COR-L47 (cell line): Measurements from ENCODE around the gene CEP63.

ENCODE experiments used
- DNase-seq: peaks from one replicate; lab custom pipeline; 2025; lab: John Stamatoyannopoulos, UW

CEP63 gene

DNA sequence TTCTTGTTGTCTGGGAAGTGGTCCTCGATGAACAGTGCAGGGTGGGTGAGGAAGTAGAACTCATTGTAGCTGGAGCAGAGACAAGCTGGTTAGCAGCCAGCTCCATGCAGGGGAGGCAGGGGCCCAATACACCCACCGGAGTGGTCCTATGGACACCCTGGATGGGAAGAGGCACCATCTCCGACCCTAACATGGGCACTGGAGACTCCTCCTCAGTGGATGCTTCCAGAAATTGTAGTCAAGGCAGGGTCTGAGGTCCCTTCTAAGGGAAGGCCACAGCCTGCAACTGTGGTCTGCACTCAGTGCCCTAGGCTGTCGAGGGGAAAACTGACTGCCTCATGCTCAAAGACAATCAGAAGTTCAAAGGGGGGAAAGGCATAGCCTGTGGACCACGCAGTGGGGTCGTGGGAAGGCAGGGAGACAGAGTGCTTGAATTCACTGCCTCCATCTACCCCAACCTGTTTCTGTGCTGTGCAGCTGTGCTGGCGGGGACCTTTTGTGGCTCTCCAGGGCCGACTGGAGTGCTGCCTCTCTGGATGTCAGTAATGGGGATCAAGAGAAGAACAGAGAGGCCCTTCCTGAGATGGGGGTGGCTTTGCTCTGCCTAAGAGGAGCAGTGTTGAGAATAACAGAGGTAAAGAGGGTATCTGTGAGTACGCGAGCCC is 123.0 kb downstream of the CEP63 start:
- DNase-seq, result no peak

- DNase-seq, result no peak
Measured at GRCh38 chr3:134609821-134610431, 124.1 kb downstream of the CEP63 start.

GRCh38 chr3:134610432-134611385 is 124.9 kb downstream of the CEP63 start:
- no peak for DNase-seq

GRCh38 chr3:134611516-134611915 is 125.7 kb downstream of the CEP63 start:
- DNase-seq, result no peak

DNA sequence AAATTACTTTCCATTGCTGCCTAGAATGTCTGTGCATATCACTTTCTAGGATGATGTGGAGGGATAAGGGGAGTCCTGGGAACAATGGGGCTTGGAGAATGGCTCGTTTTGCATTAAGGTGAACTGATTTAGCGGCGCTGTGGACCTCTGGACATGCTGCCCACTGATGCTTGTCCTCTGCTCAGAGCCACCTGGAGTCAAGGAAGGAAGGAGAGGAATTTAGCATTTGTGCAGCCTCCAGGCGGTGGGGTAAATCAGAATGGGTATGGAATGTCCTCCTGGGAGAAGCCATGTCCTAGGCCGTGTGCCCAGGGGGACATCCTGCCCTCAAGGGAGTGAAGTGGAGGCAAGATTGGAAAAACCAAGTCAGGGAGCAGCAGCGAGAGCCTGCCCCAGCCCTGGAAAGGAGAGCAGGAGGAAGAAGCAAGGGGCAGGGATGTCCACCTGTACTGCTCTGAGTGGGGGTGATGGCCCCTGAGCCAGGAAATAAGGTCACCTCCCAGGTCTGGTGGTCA is 127.2 kb downstream of the CEP63 start:
- no peak for DNase-seq

GRCh38 chr3:134614955-134615354 is 129.1 kb downstream of the CEP63 start:
- no peak for DNase-seq

- DNase-seq, result no peak
Measured at GRCh38 chr3:134615743-134616142, 129.9 kb downstream of the CEP63 start.

- no peak for DNase-seq
Measured at GRCh38 chr3:134617608-134618477, 132.0 kb downstream of the CEP63 start.

DNA sequence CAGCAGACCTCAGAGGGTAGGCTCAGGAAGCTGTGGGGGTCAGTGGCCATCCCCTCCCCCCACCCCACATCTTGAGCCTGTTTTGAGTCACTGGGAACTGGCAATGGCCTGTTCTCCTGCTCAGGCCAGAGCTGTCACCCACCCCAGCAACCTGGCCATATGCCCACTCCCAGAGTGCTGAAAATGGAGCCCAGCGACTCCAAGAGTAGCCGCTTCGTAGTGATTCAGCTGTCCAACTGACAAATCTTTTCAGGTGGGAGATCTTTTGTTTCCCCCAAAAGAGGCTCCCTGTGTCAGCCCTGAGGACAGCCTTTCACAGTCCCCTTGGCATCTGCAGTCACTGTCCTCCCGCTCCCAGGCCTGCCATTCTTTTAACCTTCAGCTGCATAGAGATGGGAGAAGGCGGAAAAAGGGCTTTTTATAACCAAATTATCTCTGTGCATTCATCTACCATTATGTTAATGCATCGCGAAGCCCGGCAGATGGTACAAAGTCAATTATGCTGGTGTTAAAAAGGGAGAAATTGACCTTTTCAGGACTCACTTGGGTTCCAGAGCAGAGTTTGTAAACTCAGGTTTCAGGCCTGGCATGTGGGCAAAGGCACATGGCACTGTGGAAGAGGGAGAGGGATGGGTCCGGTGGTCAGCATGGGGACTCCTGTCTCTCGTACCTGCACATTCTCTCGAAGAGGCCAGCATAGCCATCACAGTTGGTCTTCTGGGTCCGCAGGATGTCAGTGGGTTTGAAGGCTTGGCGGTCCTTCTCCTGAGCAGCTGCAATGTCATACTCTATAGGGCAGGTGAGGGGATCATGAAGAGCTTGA is 132.8 kb downstream of the CEP63 start:
- no peak for DNase-seq

DNA sequence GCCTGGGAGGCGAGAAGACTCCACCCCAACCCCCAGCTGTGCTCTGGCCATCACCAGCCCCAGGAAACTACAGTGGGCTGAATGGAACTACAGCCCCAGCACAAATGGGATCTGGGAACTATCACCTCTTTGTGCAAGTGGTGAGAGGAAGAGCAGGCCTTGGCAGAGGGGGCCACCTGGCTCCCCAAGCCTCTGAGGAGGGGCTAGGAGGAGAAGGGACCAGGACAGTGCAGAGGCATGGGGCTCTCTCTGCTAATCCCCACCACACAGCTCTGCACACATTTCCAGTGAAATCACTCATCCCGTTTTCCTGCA is 133.4 kb downstream of the CEP63 start:
- no peak for DNase-seq

DNA sequence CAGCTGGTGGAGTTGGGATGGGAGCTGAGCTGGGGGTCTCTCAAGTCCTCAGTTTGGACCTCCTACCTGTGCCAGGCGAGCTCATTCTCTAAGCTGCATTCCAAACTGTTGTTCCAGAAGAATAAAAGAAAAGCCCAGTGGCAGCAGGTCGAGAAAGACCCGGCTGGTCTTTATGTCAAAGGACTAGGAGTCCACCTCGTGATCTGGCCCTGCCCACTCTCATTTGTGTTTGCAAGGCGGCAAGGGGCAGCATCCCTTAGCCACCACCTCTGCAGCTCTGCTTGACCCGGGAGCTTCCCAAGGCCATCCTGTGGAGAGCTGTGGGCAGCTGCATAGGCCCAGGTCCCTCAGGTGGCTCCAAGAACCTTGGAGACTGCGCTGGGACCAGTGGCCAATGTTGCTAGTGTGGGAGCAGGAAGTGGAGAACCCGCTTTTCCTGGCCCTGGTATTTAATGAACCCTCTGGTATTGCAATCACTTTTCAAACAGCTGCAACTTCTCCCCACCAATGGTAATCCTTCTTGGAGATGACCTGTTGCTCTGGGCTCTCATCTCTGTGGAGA is 134.1 kb downstream of the CEP63 start:
- no peak for DNase-seq

GRCh38 chr3:134620476-134621115 is 134.7 kb downstream of the CEP63 start:
- no peak for DNase-seq

GRCh38 chr3:134621854-134622253 is 136.0 kb downstream of the CEP63 start:
- no peak for DNase-seq

DNA sequence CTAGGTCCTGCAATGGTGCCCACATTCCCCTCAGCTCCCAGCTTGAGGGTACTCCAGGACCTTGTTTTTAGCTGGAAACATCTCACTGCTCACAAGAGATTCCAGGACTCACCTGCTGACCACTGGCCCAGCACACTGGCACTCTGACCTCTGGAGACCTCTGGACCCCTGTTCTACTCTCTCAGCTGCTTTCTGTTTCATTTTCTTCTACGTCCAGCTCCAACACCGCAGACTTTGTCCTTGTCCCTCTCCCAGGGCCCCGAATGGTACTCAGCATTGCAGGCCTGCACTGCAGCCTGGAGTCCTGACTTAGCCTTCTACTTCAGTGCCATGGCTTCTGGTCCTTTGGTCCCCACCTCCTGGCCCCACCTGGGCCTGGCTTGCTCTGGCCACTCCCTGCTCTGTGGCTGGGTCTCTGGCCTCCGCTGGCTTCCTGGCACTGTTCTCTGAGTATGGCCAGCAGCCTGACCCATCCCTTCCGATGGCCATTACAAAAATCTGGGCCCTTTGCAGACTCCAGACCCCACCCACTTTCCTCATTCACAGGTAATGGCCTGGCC is 137.0 kb downstream of the CEP63 start:
- DNase-seq, result no peak

DNA sequence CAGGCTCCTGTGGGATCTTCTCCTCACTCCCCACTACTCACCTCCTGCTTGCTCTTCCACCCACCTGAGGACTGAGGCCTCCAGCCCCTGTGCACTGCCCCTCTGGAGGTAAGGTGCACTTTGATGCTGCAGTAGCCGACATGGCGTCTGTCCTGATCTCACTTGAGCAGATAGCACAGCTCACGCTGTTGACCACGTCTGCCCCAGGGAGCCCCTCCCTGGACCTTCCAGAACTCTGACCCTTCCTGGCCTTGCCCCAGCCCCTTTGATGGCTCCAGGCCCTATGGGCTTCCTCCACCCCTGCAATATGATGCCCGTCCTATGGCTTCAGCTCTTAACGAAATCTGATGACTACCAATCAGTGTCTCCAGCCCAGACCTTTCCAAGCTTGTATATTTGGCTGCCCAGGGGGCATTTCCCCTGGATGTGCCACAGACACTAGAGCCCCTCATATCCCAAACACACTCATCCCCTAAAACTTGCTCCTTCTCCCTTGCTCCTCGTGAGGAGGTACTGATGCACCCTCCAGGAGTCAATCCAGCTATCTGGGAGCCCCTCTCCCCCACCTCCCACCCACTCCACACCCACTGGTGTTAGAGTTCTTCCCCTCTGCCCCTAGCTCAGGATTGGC is 137.9 kb downstream of the CEP63 start:
- DNase-seq, result no peak
